Activated T-helper 1 cell treated with anti-CD3 and anti-CD28 coated beads, Interleukin-12 subunit alpha, Interleukin-12 subunit beta, Interleukin-2, Interleukin-4 antibody, amounts not matched to agents 30 ng/mL and 10 ng/mL and 1 ng/mL, durations not matched to agents 14 hours and 24 hours and 36 hours (primary cell): Measurements from ENCODE around the gene TSPAN9. TPM values are rescaled to one million over a fixed set of nuclear protein-coding genes. Genes with fewer than 3 reads are reported as not detected.

ENCODE experiments used
- DNase-seq: peaks from one replicate; pipeline ENCODE4 v3.0.0; 2021; ENCODE audit warnings: low spot score
- H3K27ac Mint-ChIP-seq: one replicate; pipeline ENCODE4 v1.8.0; 2021; ENCODE audit warnings: mild to moderate bottlenecking, mixed read lengths
- H3K27me3 Mint-ChIP-seq: one replicate; pipeline ENCODE4 v1.8.0; 2022; ENCODE audit warnings: mild to moderate bottlenecking, moderate library complexity, mixed read lengths; ENCODE audit not compliant: insufficient read depth
- H3K36me3 Mint-ChIP-seq: one replicate; pipeline ENCODE4 v1.8.0; 2021; ENCODE audit warnings: low read depth, mixed read lengths
- H3K4me1 Mint-ChIP-seq: one replicate; pipeline ENCODE4 v1.8.0; 2021; ENCODE audit warnings: low read depth, mixed read lengths
- H3K4me3 Mint-ChIP-seq: one replicate; pipeline ENCODE4 v1.8.0; 2021; ENCODE audit warnings: mild to moderate bottlenecking, moderate library complexity, mixed read lengths
- H3K9me3 Mint-ChIP-seq: one replicate; pipeline ENCODE4 v1.8.0; 2021; ENCODE audit warnings: mixed read lengths
- intact Hi-C: fragments of 100-400 bp; cut with micrococcal nuclease; formaldehyde crosslinking; loops from one replicate; pipeline ENCODE4 v1.15.1; 2024
- total RNA-seq: library from RNA; stranded (reverse); gene quantifications from 2 replicates; pipeline ENCODE4 v1.2.3, GENCODE V29; 2022

Gene TSPAN9
- total RNA-seq, 1 donor from 2014 or later, result 0.44 TPM

GRCh38 chr12:3313066-3313465 lies 235.9 kb downstream of the TSPAN9 start:
- Mint-ChIP-seq H3K36me3 (no peaks in the 10 kb centered on the region), H3K9me3 (no peaks in the 10 kb centered on the region)
- DNase-seq, result no peak

GRCh38 chr12:3313675-3314663 lies 236.8 kb downstream of the TSPAN9 start:
- no peak overlapping the region for H3K4me3 Mint-ChIP-seq

More at GRCh38 chr12:3313066-3313465, 235.9 kb downstream of the TSPAN9 start:
- peaks cover 2% of the 10 kb centered on the region for H3K27me3 Mint-ChIP-seq
- no peak overlapping the region for H3K27ac Mint-ChIP-seq
- no peak overlapping the region for H3K4me3 Mint-ChIP-seq
- H3K4me1 Mint-ChIP-seq, result no peaks in the 10 kb centered on the region
- intact Hi-C loops, result no loop called here

GRCh38 chr12:3315201-3315661 lies 238.1 kb downstream of the TSPAN9 start:
- Mint-ChIP-seq H3K4me3 (no peak overlapping the region), H3K27me3 (peaks cover 2% of the 10 kb centered on the region), H3K4me1 (no peaks in the 10 kb centered on the region), H3K36me3 (no peaks in the 10 kb centered on the region), H3K9me3 (no peaks in the 10 kb centered on the region), H3K27ac (no peak overlapping the region)
- no peak for DNase-seq
- intact Hi-C loops, result no loop called here

More at GRCh38 chr12:3313675-3314663, 236.8 kb downstream of the TSPAN9 start:
- no peaks in the 10 kb centered on the region for H3K36me3 Mint-ChIP-seq
- H3K27me3 Mint-ChIP-seq, result peaks cover 2% of the 10 kb centered on the region
- DNase-seq, result no peak
- H3K9me3 Mint-ChIP-seq, result no peaks in the 10 kb centered on the region
- intact Hi-C loops, result no loop called here
- no peak overlapping the region for H3K27ac Mint-ChIP-seq
- H3K4me1 Mint-ChIP-seq, result no peaks in the 10 kb centered on the region

GRCh38 chr12:3316776-3317480 lies 239.7 kb downstream of the TSPAN9 start:
- Mint-ChIP-seq H3K4me1 (no peaks in the 10 kb centered on the region), H3K36me3 (no peaks in the 10 kb centered on the region), H3K27ac (no peak overlapping the region), H3K9me3 (no peaks in the 10 kb centered on the region), H3K4me3 (no peak overlapping the region), H3K27me3 (peaks cover 2% of the 10 kb centered on the region)
- no peak for DNase-seq
- intact Hi-C loops, result no loop called here

GRCh38 chr12:3317481-3317815 lies 240.3 kb downstream of the TSPAN9 start:
- peaks cover 2% of the 10 kb centered on the region for H3K27me3 Mint-ChIP-seq
- H3K4me1 Mint-ChIP-seq, result no peaks in the 10 kb centered on the region
- H3K9me3 Mint-ChIP-seq, result no peaks in the 10 kb centered on the region
- DNase-seq, result no peak
- no peaks in the 10 kb centered on the region for H3K36me3 Mint-ChIP-seq
- H3K4me3 Mint-ChIP-seq, result no peak overlapping the region
- intact Hi-C loops, result no loop called here
- H3K27ac Mint-ChIP-seq, result no peak overlapping the region

GRCh38 chr12:3317841-3318501 lies 240.8 kb downstream of the TSPAN9 start:
- DNase-seq, result no peak
- no peak overlapping the region for H3K27ac Mint-ChIP-seq
- H3K9me3 Mint-ChIP-seq, result no peaks in the 10 kb centered on the region
- intact Hi-C loops, result no loop called here
- H3K27me3 Mint-ChIP-seq, result peaks cover 2% of the 10 kb centered on the region
- no peaks in the 10 kb centered on the region for H3K36me3 Mint-ChIP-seq
- H3K4me3 Mint-ChIP-seq, result no peak overlapping the region
- H3K4me1 Mint-ChIP-seq, result no peaks in the 10 kb centered on the region

- no peaks in the 10 kb centered on the region for H3K9me3 Mint-ChIP-seq
- H3K4me3 Mint-ChIP-seq, result no peak overlapping the region
- H3K36me3 Mint-ChIP-seq, result no peaks in the 10 kb centered on the region
- intact Hi-C loops, result no loop called here
- H3K4me1 Mint-ChIP-seq, result no peaks in the 10 kb centered on the region
- DNase-seq, result no peak
- H3K27ac Mint-ChIP-seq, result no peak overlapping the region
- no peaks in the 10 kb centered on the region for H3K27me3 Mint-ChIP-seq
These were observed 242.7 kb downstream of the TSPAN9 start for GRCh38 chr12:3319723-3320492.

GRCh38 chr12:3320881-3321509 lies 243.8 kb downstream of the TSPAN9 start:
- intact Hi-C loops, result no loop called here
- no peaks in the 10 kb centered on the region for H3K9me3 Mint-ChIP-seq
- H3K36me3 Mint-ChIP-seq, result no peaks in the 10 kb centered on the region
- no peaks in the 10 kb centered on the region for H3K4me1 Mint-ChIP-seq
- H3K27me3 Mint-ChIP-seq, result no peaks in the 10 kb centered on the region
- H3K27ac Mint-ChIP-seq, result no peak overlapping the region
- no peak overlapping the region for H3K4me3 Mint-ChIP-seq
- DNase-seq, result no peak

- H3K4me3 Mint-ChIP-seq, result no peak overlapping the region
- H3K27me3 Mint-ChIP-seq, result no peaks in the 10 kb centered on the region
- no peaks in the 10 kb centered on the region for H3K36me3 Mint-ChIP-seq
- H3K27ac Mint-ChIP-seq, result no peak overlapping the region
- H3K4me1 Mint-ChIP-seq, result no peaks in the 10 kb centered on the region
- DNase-seq, result no peak
- intact Hi-C loops, result no loop called here
- no peaks in the 10 kb centered on the region for H3K9me3 Mint-ChIP-seq
These were observed 244.7 kb downstream of the TSPAN9 start for GRCh38 chr12:3321881-3322280.

- Mint-ChIP-seq H3K9me3 (no peaks in the 10 kb centered on the region), H3K27me3 (no peaks in the 10 kb centered on the region), H3K4me1 (no peaks in the 10 kb centered on the region), H3K4me3 (no peak overlapping the region), H3K36me3 (no peaks in the 10 kb centered on the region), H3K27ac (no peak overlapping the region)
- no peak for DNase-seq
- intact Hi-C loops, result no loop called here
These were observed 246.0 kb downstream of the TSPAN9 start for GRCh38 chr12:3323002-3323685.

GRCh38 chr12:3325736-3326135 lies 248.6 kb downstream of the TSPAN9 start:
- intact Hi-C loops, result no loop called here
- Mint-ChIP-seq H3K9me3 (no peaks in the 10 kb centered on the region), H3K36me3 (no peaks in the 10 kb centered on the region), H3K27me3 (peaks cover 2% of the 10 kb centered on the region), H3K4me1 (no peaks in the 10 kb centered on the region), H3K27ac (no peak overlapping the region), H3K4me3 (no peak overlapping the region)
- DNase-seq, result no peak
